ENCODE results near the gene TPH2. TPM values are rescaled to one million over a fixed set of nuclear protein-coding genes. Genes with fewer than 3 reads are reported as not detected.

Gene TPH2
- total RNA-seq, 1 experiment from 2014 or later, result not detected

DNA sequence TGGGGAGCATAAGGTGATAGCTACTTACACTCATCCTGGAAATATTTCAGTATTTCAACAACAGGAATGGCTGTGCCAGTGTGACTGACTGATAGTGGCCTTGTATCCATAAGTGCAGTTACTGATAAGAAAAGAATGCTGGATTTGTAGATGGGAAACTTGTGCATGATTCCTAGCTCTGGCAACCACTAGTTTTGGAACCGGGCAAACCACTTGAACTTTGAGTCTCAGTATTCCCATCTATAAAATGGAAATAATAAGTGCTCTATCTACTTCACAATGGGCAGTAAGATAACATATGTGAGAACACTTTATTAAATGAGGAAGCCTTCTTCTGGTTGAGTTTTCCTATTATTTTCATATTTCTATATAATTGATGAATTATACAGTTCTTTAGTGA, 77.2 kb downstream of the TPH2 start:
- Histone ChIP-seq H3K27me3 (ENCODE audit: control insufficient read depth, insufficient read depth, low read length) (peaks cover 4% of the 10 kb centered on the region), H3K9me3 (ENCODE audit: control insufficient read depth, insufficient read depth, low read depth, low read length) (no peaks in the 10 kb centered on the region), H3K4me1 (ENCODE audit: control insufficient read depth, insufficient read depth, low read length) (no peaks in the 10 kb centered on the region), H3K27ac (ENCODE audit: low read length) (no peak overlapping the region), H3K4me3 (ENCODE audit: low read depth in 2 of 2, low read length in 2 of 2) (no peak overlapping the region), H3K36me3 (ENCODE audit: control insufficient read depth, insufficient read depth, low read length) (no peaks in the 10 kb centered on the region)
- ChIA-PET POLR2A (no interaction called here), CTCF (no interaction called here)
- intact Hi-C loops (cut with micrococcal nuclease; ENCODE audit: unreplicated experiment) (loop anchor here (5.0 kb wide), 1 partner anchor 266 kb away; no protein-coding TSS in a partner anchor), in situ Hi-C loops (cut with HindIII; ENCODE audit: low pct_unique_long_range_greater_than_20kb, low sequenced_read_pairs) (no loop called here)
- ATAC-seq (no peak), DNase-seq (ENCODE audit: low read depth, low spot score) (no peak)
- BruUV-seq (replicated peaks), result no TSS peak
- TF ChIP-seq, protein P1, sequence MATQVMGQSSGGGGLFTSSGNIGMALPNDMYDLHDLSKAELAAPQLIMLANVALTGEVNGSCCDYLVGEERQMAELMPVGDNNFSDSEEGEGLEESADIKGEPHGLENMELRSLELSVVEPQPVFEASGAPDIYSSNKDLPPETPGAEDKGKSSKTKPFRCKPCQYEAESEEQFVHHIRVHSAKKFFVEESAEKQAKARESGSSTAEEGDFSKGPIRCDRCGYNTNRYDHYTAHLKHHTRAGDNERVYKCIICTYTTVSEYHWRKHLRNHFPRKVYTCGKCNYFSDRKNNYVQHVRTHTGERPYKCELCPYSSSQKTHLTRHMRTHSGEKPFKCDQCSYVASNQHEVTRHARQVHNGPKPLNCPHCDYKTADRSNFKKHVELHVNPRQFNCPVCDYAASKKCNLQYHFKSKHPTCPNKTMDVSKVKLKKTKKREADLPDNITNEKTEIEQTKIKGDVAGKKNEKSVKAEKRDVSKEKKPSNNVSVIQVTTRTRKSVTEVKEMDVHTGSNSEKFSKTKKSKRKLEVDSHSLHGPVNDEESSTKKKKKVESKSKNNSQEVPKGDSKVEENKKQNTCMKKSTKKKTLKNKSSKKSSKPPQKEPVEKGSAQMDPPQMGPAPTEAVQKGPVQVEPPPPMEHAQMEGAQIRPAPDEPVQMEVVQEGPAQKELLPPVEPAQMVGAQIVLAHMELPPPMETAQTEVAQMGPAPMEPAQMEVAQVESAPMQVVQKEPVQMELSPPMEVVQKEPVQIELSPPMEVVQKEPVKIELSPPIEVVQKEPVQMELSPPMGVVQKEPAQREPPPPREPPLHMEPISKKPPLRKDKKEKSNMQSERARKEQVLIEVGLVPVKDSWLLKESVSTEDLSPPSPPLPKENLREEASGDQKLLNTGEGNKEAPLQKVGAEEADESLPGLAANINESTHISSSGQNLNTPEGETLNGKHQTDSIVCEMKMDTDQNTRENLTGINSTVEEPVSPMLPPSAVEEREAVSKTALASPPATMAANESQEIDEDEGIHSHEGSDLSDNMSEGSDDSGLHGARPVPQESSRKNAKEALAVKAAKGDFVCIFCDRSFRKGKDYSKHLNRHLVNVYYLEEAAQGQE (IDR thresholded peaks at IDR 0.05; ENCODE audit: insufficient read depth in 1 of 2, low read depth in 2 of 2, low read length in 1 of 2), result no peak
- no peak for TF ChIP-seq SIN3A (IDR thresholded peaks at IDR 0.05; ENCODE audit: borderline replicate concordance, insufficient read depth, low read depth, low read length)
- TF ChIP-seq, protein P2, sequence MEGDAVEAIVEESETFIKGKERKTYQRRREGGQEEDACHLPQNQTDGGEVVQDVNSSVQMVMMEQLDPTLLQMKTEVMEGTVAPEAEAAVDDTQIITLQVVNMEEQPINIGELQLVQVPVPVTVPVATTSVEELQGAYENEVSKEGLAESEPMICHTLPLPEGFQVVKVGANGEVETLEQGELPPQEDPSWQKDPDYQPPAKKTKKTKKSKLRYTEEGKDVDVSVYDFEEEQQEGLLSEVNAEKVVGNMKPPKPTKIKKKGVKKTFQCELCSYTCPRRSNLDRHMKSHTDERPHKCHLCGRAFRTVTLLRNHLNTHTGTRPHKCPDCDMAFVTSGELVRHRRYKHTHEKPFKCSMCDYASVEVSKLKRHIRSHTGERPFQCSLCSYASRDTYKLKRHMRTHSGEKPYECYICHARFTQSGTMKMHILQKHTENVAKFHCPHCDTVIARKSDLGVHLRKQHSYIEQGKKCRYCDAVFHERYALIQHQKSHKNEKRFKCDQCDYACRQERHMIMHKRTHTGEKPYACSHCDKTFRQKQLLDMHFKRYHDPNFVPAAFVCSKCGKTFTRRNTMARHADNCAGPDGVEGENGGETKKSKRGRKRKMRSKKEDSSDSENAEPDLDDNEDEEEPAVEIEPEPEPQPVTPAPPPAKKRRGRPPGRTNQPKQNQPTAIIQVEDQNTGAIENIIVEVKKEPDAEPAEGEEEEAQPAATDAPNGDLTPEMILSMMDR (IDR thresholded peaks at IDR 0.05), result no peak
- TF ChIP-seq POLR2AphosphoS5 (IDR thresholded peaks at IDR 0.05; ENCODE audit: low read depth, low read length), result no peak
- TF ChIP-seq TCF7L2 (IDR thresholded peaks at IDR 0.05; ENCODE audit: low read depth, low read length), result no peak

DNA sequence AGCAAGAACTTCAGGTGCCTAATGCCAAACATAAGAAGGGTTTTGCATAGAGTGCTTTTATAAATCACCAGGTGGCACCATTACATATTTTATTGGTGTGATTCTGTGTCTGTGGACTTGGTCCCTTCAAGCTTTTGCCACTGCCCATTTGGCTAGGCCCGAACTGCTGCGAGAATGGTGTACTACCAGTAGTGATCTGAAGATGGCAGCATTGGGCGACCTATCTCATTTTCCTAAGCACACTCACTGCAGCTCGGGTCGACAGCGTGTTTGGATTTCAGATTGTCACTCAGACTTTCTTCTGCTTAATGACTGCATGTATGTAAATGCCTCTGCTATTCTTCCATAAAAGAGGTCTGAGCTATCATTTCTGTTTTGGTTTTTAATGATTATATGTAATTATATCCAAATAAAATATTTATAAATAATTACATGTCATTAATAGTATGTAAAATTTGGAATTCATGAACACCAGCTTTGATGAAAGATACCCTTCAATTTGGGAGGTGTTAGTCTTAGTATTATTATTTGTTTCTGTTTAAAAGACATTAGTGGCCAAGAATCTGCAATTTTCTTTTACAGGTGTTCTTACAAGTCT, 78.5 kb downstream of the TPH2 start:
- no peak overlapping the region for H3K27ac ChIP-seq (ENCODE audit: low read length)
- BruUV-seq (replicated peaks), result no TSS peak
- no peaks in the 10 kb centered on the region for H3K9me3 ChIP-seq (ENCODE audit: control insufficient read depth, insufficient read depth, low read depth, low read length)
- CTCF ChIA-PET, result interaction anchor here (0.6 kb wide), 1 partner anchor 248 kb away, joined by 15 read pairs; no protein-coding TSS in a partner anchor
- peaks cover 4% of the 10 kb centered on the region for H3K27me3 ChIP-seq (ENCODE audit: control insufficient read depth, insufficient read depth, low read length)
- H3K4me1 ChIP-seq (ENCODE audit: control insufficient read depth, insufficient read depth, low read length), result no peaks in the 10 kb centered on the region
- intact Hi-C loops (cut with micrococcal nuclease; ENCODE audit: unreplicated experiment), result loop anchor here (5.0 kb wide), 1 partner anchor 265 kb away; no protein-coding TSS in a partner anchor
- in situ Hi-C loops (cut with HindIII; ENCODE audit: low pct_unique_long_range_greater_than_20kb, low sequenced_read_pairs), result no loop called here
- H3K36me3 ChIP-seq (ENCODE audit: control insufficient read depth, insufficient read depth, low read length), result no peaks in the 10 kb centered on the region
- POLR2A ChIA-PET, result no interaction called here
- H3K4me3 ChIP-seq (ENCODE audit: low read depth in 2 of 2, low read length in 2 of 2), result no peak overlapping the region
- peak; percentile 64 for DNase-seq (ENCODE audit: low read depth, low spot score)
- TF ChIP-seq, protein P2 (IDR thresholded peaks at IDR 0.05), result peak; percentile 85
- no peak for TF ChIP-seq TCF7L2 (IDR thresholded peaks at IDR 0.05; ENCODE audit: low read depth, low read length)
- TF ChIP-seq POLR2AphosphoS5 (IDR thresholded peaks at IDR 0.05; ENCODE audit: low read depth, low read length), result no peak
- no peak for TF ChIP-seq SIN3A (IDR thresholded peaks at IDR 0.05; ENCODE audit: borderline replicate concordance, insufficient read depth, low read depth, low read length)
- TF ChIP-seq, protein P1 (IDR thresholded peaks at IDR 0.05; ENCODE audit: insufficient read depth in 1 of 2, low read depth in 2 of 2, low read length in 1 of 2), result no peak
- peak; percentile 96 for ATAC-seq
